ENCODE results near the gene ADRB2.

DNA sequence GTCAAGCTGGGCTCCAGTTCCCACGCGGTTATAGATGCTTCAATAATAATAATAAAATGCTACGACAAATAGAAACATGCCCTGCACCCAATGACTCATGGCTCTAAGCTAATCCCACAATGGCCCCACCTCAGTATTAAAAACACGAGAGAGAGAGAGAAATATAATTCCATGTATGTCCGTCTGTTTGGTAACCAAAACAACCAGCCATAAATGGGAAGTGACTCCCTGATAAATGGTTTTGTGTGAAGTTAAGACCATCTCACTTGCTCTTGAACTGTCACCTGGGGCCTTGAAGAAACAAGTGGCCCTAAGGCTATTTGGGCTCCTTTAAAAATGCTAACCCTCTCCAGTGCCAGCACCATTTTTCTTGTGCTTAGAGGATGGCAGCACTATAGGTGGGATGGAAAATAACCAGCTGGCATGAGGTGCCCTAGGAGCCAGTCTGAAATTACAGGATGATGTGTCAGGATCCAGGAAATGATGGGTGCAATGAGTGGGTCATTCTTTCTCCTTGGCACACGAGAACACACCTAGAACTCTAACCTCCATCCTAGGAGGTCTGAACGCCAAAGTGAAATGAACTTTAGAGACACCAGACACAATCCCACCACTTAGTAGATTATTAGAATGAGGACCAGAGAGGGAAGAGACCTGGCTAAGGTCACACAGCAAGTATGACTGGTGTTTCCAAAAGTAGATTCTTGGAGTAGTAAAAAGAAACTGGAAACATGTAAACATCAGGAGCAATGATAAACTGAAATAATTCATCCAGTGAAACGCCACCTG is 35.7 kb upstream of the ADRB2 start:
- TF ChIP-seq, protein P1, sequence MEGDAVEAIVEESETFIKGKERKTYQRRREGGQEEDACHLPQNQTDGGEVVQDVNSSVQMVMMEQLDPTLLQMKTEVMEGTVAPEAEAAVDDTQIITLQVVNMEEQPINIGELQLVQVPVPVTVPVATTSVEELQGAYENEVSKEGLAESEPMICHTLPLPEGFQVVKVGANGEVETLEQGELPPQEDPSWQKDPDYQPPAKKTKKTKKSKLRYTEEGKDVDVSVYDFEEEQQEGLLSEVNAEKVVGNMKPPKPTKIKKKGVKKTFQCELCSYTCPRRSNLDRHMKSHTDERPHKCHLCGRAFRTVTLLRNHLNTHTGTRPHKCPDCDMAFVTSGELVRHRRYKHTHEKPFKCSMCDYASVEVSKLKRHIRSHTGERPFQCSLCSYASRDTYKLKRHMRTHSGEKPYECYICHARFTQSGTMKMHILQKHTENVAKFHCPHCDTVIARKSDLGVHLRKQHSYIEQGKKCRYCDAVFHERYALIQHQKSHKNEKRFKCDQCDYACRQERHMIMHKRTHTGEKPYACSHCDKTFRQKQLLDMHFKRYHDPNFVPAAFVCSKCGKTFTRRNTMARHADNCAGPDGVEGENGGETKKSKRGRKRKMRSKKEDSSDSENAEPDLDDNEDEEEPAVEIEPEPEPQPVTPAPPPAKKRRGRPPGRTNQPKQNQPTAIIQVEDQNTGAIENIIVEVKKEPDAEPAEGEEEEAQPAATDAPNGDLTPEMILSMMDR (IDR thresholded peaks at IDR 0.05): no peak
- no peak for TF ChIP-seq POLR2A (IDR thresholded peaks at IDR 0.05)
- TF ChIP-seq POLR2AphosphoS5 (IDR thresholded peaks at IDR 0.05): no peak
